GM10248 (cell line): ENCODE results near the gene CHD8.

Source experiments
- CTCF ChIA-PET: fragments of 300-600 bp; sonication (Branson Sonifier 250); formaldehyde crosslinking; extraction: SDS; loops from one replicate; lab custom pipeline; 2021; ENCODE audit warnings: antibody characterized with exemption; lab: Yijun Ruan, JAX
- POLR2A ChIA-PET: fragments of 350-650 bp; sonication (Branson Sonifier 250); formaldehyde crosslinking; extraction: SDS; loops from one replicate; lab custom pipeline; 2020; ENCODE audit warnings: antibody characterized with exemption; lab: Yijun Ruan, JAX
- DNase-seq: peaks from one replicate; pipeline ENCODE4 v3.0.0; 2012; ENCODE audit errors: extremely low spot score
- TF ChIP-seq, protein P1 (sequence below): IDR thresholded peaks from 2 replicates; pipeline ENCODE4 v1.5.1; 2012; ENCODE audit warnings: mild to moderate bottlenecking, low read depth; ENCODE audit errors: extremely low read depth, missing control alignments, control extremely low read depth

The CHD8 gene

DNA sequence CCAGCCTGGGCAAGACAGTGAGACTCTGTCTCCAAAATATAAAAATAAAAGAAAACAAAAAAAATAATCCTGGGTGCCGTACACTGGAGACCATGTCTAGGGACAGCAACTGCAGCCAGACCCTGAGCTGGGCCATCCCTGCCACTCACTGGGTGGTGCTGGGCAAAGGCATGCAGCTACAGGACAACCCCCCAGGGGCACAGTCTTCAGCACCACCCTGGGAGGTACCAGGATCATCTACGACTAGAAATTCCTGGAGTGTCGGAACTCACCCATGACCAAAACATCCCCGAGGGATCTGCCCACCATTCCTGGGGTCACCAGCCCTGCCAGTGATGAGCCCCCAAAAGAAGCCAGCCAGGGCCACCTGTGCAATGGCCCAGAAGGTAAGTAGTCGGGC lies 36.4 kb downstream of the CHD8 start:
- TF ChIP-seq, protein P1, sequence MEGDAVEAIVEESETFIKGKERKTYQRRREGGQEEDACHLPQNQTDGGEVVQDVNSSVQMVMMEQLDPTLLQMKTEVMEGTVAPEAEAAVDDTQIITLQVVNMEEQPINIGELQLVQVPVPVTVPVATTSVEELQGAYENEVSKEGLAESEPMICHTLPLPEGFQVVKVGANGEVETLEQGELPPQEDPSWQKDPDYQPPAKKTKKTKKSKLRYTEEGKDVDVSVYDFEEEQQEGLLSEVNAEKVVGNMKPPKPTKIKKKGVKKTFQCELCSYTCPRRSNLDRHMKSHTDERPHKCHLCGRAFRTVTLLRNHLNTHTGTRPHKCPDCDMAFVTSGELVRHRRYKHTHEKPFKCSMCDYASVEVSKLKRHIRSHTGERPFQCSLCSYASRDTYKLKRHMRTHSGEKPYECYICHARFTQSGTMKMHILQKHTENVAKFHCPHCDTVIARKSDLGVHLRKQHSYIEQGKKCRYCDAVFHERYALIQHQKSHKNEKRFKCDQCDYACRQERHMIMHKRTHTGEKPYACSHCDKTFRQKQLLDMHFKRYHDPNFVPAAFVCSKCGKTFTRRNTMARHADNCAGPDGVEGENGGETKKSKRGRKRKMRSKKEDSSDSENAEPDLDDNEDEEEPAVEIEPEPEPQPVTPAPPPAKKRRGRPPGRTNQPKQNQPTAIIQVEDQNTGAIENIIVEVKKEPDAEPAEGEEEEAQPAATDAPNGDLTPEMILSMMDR, result no peak
- no peak for DNase-seq
- ChIA-PET POLR2A (no interaction called here), CTCF (interaction anchor here (1.0 to 1.4 kb wide), 3 partner anchors 11 to 31 kb away, joined by 3 to 4 read pairs (median 3); no protein-coding TSS in a partner anchor)

DNA sequence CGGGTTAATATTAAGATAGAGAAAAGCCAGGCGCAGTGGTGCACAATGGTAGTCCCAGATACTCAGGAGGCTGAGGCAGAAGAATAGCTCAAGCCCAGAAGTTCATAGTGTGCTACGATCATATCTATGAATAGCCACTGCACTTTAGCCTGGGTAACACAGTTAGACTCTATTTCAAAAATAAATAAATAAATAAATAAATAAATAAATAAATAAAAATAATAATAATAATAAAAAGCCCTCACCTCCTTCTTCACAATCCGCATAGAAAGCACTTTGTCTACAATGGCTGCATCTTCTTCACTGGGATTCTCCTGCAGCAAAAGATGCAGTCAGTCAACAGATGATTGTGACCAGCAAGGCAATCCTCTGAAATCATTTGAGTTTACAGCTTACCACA lies 40.6 kb downstream of the CHD8 start:
- no peak for DNase-seq
- ChIA-PET CTCF (interaction anchor here (0.7 to 2.4 kb wide), 4 partner anchors 12 to 27 kb away, joined by 3 to 14 read pairs (median 4); no protein-coding TSS in a partner anchor), POLR2A (no interaction called here)
- TF ChIP-seq, protein P1, result no peak

- ChIA-PET POLR2A (no interaction called here), CTCF (interaction anchor here (1.4 to 2.4 kb wide), 3 partner anchors 11 to 62 kb away, joined by 4 to 14 read pairs (median 4); no protein-coding TSS in a partner anchor)
- TF ChIP-seq, protein P1, result no peak
- peak; percentile 52 for DNase-seq
Observed at GRCh38 chr14:21414137-21414631, 41.7 kb downstream of the CHD8 start.

DNA sequence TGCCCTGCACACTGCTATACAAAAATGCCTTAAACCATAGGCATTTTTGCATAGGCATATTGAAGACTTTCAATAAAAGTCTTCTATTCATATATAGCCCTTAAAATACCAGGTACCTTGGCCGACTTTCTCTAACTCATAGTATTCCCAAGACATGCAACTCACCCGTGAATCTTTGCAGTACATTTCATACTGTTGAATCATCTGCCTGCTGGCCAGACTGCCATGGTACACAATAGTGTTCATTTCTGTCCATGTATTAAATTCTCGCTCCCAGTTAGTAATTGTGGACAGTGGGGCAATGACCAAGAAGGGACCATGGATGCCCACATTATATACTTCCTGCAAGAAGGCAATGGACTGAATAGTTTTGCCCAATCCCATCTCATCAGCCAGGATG lies 47.8 kb downstream of the CHD8 start:
- no peak for DNase-seq
- POLR2A ChIA-PET, result no interaction called here
- CTCF ChIA-PET, result interaction anchor here (0.9 to 2.8 kb wide), 3 partner anchors 11 to 38 kb away, joined by 3 to 6 read pairs (median 3); no protein-coding TSS in a partner anchor
- TF ChIP-seq, protein P1, result no peak

- ChIA-PET CTCF (interaction anchor here (1.5 kb wide), 1 partner anchor 176 kb away, joined by 3 read pairs; no protein-coding TSS in a partner anchor), POLR2A (no interaction called here)
- no peak for DNase-seq
- TF ChIP-seq, protein P1, result no peak
Observed at GRCh38 chr14:21406213-21406612, 49.7 kb downstream of the CHD8 start.

GRCh38 chr14:21405097-21405496 lies 50.8 kb downstream of the CHD8 start:
- ChIA-PET CTCF (no interaction called here), POLR2A (no interaction called here)
- DNase-seq, result no peak
- TF ChIP-seq, protein P1, result no peak
